ENCODE measurements around the gene TTC22. TPM values are rescaled to one million over a fixed set of nuclear protein-coding genes. Genes with fewer than 3 reads are reported as not detected.

The TTC22 gene
- polyA plus RNA-seq, 1 experiment, result not detected

GRCh38 chr1:54806931-54807611 lies 5.9 kb upstream of the TTC22 start:
- POLR2A ChIA-PET, result no interaction called here
- TF ChIP-seq CTCF (IDR thresholded peaks at IDR 0.05; ENCODE audit: insufficient read depth, low read depth, low read length), result no peak
- no peak for DNase-seq (ENCODE audit: low read depth)
- Histone ChIP-seq H3K4me3 (ENCODE audit: low read depth, low read length) (no peak overlapping the region), H3K27me3 (ENCODE audit: control insufficient read depth, insufficient read depth, low read length) (peaks cover 1% of the 10 kb centered on the region), H3K36me3 (ENCODE audit: control insufficient read depth, insufficient read depth, low read length) (no peaks in the 10 kb centered on the region)
- CTCF ChIA-PET, result interaction anchor here (0.6 to 1.7 kb wide), 7 partner anchors 8 to 733 kb away, joined by 3 to 5 read pairs (median 3); no protein-coding TSS in a partner anchor

GRCh38 chr1:54805981-54806381 lies 4.9 kb upstream of the TTC22 start:
- DNase-seq (ENCODE audit: low read depth), result no peak
- ChIA-PET CTCF (interaction anchor here (1.7 kb wide), 2 partner anchors 9 to 190 kb away, joined by 4 to 5 read pairs; no protein-coding TSS in a partner anchor), POLR2A (no interaction called here)
- TF ChIP-seq CTCF (IDR thresholded peaks at IDR 0.05; ENCODE audit: insufficient read depth, low read depth, low read length), result no peak
- Histone ChIP-seq H3K4me3 (ENCODE audit: low read depth, low read length) (no peak overlapping the region), H3K36me3 (ENCODE audit: control insufficient read depth, insufficient read depth, low read length) (no peaks in the 10 kb centered on the region), H3K27me3 (ENCODE audit: control insufficient read depth, insufficient read depth, low read length) (peaks cover 8% of the 10 kb centered on the region)

GRCh38 chr1:54805466-54805865 lies 4.3 kb upstream of the TTC22 start:
- no peak for DNase-seq (ENCODE audit: low read depth)
- H3K36me3 ChIP-seq (ENCODE audit: control insufficient read depth, insufficient read depth, low read length), result no peaks in the 10 kb centered on the region
- no peak for TF ChIP-seq CTCF (IDR thresholded peaks at IDR 0.05; ENCODE audit: insufficient read depth, low read depth, low read length)
- H3K4me3 ChIP-seq (ENCODE audit: low read depth, low read length), result no peak overlapping the region
- POLR2A ChIA-PET, result no interaction called here
- H3K27me3 ChIP-seq (ENCODE audit: control insufficient read depth, insufficient read depth, low read length), result peaks cover 10% of the 10 kb centered on the region
- CTCF ChIA-PET, result interaction anchor here (1.7 kb wide), 1 partner anchor 9 kb away, joined by 4 read pairs; no protein-coding TSS in a partner anchor

GRCh38 chr1:54804471-54805132 lies 3.5 kb upstream of the TTC22 start:
- no peak for DNase-seq (ENCODE audit: low read depth)
- CTCF ChIA-PET, result interaction anchor here (1.5 to 2.0 kb wide), 3 partner anchors 8 to 217 kb away, joined by 4 to 6 read pairs (median 4); no protein-coding TSS in a partner anchor

More at GRCh38 chr1:54804471-54805132, 3.5 kb upstream of the TTC22 start:
- no peak overlapping the region for H3K4me3 ChIP-seq (ENCODE audit: low read depth, low read length)
- POLR2A ChIA-PET, result no interaction called here
- peaks cover 18% of the 10 kb centered on the region for H3K27me3 ChIP-seq (ENCODE audit: control insufficient read depth, insufficient read depth, low read length)
- no peak for TF ChIP-seq CTCF (IDR thresholded peaks at IDR 0.05; ENCODE audit: insufficient read depth, low read depth, low read length)
- no peaks in the 10 kb centered on the region for H3K36me3 ChIP-seq (ENCODE audit: control insufficient read depth, insufficient read depth, low read length)

Measured in BJ (cell line).